SW480 (cell line): ENCODE measurements around the gene IQSEC1.

Experiments
- DNase-seq: peaks from one replicate; pipeline ENCODE4 v3.0.0-alpha.2; 2016; ENCODE audit warnings: low spot score

The IQSEC1 gene

GRCh38 chr3:13106308-13107001 is 33.2 kb upstream of the IQSEC1 start:
- no peak for DNase-seq

- no peak for DNase-seq
These were observed 32.6 kb upstream of the IQSEC1 start for GRCh38 chr3:13105896-13106250.

- no peak for DNase-seq
These were observed 32.1 kb upstream of the IQSEC1 start for GRCh38 chr3:13105181-13105895.

DNA sequence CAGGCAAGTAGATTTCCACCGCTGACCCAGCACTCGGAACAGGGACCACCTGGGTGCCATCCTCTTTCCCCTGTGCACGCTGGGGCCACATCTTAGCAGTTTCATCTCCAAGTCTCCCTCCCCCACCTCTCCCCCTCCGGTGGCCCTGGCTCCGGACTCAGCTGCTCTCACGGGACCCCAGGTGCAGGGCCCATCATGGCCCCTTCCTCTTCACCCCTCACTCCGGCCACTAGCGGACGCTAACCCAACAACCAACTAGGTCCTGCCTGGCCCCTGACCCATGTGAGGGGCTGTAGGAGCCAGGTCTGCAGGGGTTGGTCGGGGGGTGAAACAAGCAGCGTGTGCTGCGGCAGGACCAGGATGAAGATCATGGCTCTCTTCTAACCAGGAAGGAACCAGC is 31.3 kb upstream of the IQSEC1 start:
- no peak for DNase-seq

DNA sequence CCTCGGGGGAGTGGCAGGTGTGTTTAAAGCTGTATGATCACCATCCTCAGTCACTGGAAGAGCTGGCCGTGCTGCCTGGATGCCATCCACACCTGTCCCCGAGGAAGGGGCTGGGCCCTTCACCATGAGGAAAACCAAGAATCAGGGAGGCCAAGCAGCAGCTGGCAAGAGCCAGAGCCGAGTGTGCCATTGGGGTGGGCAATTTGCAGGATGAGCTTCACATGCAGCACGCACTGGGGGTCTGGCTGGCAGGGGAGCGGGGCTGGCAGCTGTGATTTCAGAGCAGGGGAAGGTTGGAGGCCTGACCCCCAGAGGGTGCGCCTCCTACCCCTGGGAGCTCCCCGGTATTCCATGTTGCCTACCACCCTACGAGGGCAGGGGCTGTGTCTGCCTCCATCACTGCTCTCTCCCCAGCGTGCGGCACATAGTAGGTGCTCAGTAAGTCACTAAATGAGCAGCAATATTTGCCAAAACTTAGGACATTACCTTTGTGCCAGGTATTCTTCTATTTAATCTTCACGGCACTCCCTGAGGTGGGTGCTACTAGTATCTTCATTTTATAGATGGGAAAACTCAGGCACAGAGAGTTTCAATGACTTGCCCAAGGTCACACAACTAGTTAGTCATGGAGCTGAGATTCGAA is 30.3 kb upstream of the IQSEC1 start:
- no peak for DNase-seq

- no peak for DNase-seq
These were observed 29.4 kb upstream of the IQSEC1 start for GRCh38 chr3:13102386-13103345.

DNA sequence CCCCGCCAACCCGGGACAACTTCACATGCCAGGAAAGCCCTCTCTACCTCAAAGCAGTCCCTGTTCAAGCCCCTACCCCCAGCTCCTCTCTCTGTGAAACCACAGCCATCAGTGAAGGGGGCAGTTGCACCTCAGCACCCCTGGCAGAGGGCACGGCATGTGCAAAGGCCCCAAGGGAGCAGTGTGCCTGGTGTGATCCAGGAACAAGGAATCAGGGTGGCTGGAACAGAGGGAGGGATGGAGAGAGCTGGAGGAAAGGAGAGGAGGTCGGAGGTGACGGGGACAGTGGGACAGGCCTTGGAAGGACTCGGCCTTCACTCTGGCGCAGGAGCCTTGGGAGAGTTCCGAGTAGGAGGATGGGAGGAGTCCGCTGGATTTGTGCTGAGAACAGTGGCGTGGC is 26.5 kb upstream of the IQSEC1 start:
- no peak for DNase-seq

DNA sequence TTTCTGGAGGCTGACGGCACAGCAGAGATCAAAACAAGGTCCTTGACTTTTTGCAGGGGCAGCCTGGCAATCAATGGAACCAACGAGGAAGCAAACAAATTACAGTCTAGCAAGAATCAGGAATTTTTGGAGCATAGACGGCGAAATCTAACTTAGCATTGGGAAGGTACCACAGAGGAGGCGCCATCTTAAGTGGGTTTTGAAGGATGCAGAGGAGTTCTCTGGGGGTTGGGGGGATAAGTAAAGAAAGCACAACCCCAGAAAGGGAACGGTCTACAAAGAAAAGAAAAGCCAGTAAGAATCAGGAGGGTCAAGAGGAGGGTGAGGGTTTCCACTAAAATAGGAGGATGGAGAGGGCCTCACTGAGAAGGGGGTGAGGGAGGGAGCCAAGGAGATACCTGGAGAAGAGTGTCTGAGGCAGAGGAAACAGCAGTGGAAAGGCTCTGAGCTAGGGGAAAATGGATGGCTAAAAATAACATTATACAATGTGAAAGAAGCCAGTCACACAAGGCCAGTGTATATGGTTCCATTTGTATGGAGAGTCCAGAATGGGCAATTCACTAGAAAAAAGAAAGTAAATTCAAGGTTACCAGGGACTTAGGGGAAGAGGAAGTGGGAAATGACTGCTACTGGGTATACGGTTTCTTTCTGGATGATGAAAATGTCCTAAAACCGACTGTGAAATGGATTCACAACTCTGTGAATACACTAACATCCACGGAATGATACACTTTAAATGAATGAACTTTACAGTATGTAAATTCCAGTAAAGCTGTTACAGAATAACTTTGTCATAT is 25.2 kb upstream of the IQSEC1 start:
- no peak for DNase-seq

- no peak for DNase-seq
These were observed 23.1 kb upstream of the IQSEC1 start for GRCh38 chr3:13096356-13096755.

- DNase-seq = no peak
These were observed 22.2 kb upstream of the IQSEC1 start for GRCh38 chr3:13095408-13095937.

DNA sequence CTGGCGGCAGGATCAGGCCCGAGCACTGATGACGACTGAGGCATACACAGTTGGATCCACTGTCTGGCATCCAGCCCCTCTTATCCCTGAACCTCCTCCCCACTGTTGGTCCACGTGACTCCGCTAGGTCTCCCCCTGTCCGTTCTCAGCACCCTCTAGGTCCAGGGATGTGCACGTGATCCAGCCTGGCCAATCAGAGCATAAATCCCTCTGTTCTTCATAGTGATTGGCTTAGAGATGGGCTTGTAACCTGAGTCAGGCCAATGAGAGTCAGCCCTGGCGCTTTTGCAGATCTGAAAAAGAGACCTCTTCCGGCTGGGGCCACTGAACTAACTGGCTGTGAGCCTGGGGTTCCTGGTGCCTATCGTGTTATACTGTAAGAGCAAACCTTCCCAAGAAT is 20.5 kb upstream of the IQSEC1 start:
- no peak for DNase-seq

DNA sequence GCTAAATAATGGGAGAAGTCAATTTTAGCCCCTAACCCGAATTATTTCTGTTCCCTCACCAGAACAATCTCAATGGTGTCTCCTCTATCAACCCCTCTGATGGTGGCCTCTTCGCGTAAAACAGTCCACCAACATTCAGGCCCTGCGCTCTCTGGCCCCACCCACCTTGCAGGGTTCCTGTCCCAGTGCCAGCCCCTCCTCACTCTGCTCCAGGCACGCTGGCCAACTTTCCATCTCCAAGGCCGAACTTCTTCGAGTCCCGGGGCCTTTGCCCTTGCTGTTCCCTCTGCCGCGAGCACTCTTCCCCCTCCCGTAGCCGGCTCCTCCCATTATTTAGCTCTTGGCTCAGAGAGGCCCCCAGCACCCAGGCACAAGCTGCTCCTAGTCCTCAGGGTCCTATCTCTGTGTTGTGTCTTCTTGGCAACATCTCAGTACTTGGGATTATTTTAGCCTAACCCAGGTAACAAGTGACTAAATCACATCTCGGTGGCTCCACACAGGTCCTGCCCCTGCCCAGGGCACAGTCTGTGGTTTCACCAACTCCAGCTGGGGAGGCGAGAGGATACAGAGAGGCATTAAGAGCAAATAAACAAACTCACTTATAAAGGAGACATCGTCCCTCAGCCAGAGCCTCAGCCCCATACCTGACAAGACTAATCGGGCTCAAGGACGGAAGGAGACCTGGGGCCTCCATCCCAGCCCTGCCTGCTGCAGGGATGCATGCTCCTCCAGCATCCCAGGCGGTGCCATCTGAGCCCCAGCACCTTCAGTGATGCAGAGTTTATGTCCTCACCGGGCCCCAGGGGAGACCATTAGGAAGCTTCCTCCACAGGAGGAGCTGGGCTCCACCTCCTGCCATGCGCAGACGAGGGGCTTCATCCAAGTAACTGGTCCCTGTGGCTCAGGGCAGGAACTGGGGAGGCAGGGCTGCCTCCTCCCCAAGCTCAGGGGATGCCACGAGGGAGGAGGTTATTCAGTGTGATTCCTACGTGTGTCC is 19.7 kb upstream of the IQSEC1 start:
- DNase-seq = no peak

- peak; percentile 71 for DNase-seq
These were observed 18.8 kb upstream of the IQSEC1 start for GRCh38 chr3:13091898-13092611.

DNA sequence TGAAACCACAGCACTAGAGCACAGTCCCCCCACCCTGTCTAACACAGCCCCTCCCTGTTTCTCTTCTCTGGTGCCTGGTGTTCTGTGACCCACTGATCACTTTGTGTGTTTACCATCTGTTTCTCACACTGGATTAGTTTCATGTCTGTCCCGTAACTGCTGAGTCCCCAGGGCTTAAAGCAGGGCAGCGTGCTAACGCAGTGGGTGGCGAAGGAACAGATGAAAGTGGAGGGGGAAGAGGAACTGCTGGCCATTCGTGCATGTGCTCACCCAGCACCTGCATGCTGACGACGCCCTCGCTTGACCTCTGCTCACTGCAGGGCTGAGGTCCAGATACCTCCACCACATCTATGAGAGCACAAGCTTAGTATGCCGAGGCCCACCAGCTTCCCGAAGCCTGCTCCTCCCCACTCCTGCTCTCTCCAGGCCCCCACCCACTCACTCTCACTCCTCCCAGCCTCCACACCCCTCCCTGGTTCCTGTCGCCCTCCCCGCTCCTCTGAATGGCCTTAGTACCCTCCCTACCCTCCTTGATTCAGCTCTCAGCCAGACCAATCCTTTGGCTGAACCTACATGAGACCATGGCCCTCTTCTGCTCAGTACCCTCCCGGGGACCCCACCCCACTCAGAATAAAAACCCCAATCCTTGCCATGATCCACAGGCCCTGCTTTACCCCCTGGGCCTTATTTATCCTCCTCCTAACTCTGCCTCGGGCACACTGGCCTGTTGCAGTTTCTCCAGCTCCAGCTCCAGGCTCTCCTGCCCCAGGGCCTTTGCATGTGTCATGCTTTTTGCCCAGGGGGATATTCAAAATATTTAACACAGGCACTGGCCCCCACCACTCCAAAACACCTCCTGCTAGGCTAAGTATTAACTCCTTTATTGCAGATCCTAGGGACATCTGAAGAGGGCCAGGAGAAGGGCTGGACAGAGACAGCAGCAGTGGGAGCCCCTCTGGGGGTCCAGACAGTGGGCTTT is 15.1 kb upstream of the IQSEC1 start:
- DNase-seq = no peak

GRCh38 chr3:13087320-13087990 is 14.2 kb upstream of the IQSEC1 start:
- DNase-seq = no peak

DNA sequence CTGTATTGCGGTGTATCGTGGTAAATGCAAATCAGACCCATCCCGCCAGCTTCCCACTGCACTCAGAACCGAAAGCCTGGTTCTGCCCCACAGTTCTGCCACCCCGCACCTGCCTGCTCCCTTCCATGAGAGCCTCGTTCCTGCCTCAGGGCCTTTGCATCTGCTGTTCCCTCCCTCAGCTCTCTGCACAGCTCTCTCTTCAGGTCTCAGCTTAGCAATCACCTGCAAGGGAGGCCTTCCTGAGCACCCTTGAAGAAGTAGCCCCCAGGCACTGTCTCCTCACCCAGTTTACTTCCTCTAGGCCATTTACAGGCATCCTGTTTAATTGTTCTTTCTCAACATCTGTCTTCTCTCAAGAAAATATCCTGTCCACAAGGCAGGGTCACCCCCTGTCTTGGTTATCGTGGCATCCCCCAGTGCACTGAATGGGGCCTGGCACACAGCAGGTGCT is 13.3 kb upstream of the IQSEC1 start:
- DNase-seq = no peak

- no peak for DNase-seq
These were observed 12.6 kb upstream of the IQSEC1 start for GRCh38 chr3:13085846-13086179.
